GM19035 (cell line): ENCODE data around the gene PHOSPHO1.

Experiments used
- ATAC-seq: cut with Tn5 transposase; IDR thresholded peaks from one replicate; pipeline ENCODE4 v1.9.1; 2021; ENCODE audit not compliant: unreplicated experiment

Gene PHOSPHO1

DNA sequence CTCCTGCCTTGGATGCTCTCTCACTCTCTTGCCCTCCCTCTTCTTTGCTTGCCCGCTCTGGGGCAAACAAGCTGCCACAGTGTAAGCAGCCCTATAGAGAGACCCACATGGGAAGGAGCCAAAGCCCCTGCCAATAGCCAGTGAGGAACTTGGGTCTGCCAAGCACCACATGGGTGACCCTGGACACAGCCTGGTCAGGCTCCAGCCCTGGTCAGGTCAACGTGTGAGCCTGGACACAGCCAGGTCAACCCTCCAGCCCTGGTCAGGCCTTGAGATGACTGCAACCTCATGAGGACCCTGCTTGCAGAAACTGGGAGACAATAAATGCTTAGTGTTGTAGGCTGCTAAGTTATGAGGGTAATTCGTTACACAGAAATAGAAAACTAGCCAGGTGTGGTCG, 14.3 kb upstream of the PHOSPHO1 start:
- no peak for ATAC-seq

DNA sequence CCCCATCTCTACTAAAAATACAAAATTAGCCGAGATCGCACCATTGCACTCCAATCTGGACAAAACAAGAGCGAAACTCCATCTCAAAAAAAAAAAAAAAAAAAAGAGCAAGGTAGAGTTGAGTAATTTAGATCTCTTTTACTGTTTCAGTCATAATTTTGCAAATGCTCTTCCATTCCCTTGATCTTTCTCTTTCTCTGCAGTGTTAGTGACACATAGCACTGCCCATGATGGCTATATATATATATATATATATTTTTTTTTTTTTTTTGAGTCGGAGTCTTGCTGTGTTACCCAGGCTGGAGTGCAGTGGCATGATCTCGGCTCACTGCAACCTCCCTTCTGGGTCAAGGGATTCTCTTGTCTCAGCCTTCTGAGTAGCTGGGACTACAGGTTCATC, 12.2 kb upstream of the PHOSPHO1 start:
- ATAC-seq, result no peak

DNA sequence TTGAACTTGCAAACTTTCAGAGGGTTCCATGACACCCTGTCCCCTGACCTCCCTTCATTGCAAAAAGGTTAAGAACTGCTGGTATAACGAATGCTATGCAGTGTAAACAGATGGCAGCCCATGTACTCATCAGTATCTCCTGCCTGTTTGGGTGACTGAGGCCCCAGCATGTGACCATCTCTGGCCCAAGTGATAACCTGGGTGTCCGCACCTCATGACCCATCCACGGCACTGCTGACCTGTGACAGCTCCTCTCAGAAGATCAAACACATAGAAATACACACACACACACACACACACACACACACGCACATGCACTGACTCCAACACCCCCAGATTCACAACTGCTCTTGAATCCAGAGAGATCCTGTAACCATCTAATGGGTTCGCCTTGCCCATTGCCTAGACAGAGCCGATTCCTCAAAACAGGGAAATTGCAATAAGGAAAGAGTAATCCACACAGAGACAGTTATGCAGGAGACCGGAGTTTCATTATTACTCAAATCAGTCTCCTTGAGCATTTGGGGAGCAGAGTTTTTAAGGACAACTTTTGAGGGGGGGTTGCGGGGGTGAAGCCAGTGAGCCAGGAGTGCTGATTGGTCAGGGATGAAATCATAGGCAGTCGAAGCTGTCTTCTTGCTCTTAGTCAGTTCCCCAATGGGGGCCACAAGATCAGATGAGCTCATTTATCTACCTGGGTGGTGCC, 11.3 kb upstream of the PHOSPHO1 start:
- ATAC-seq, result no peak

DNA sequence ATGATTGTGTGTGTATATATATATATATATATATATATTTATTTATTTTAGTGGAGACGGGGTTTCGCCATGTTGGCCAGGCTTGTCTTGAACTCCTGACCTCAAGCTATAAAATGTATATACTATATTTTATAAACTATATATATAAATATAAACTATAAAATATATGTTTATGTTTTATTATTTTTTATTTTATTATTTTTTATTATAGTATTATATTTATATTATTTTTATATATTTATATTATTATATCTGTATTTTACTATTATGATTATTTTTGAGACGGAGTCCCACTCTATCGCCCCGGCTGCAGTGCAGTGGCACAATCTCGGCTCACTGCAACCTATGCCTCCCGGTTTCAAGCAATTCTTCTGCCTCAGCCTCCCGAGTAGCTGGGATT, 10.5 kb upstream of the PHOSPHO1 start:
- no peak for ATAC-seq

DNA sequence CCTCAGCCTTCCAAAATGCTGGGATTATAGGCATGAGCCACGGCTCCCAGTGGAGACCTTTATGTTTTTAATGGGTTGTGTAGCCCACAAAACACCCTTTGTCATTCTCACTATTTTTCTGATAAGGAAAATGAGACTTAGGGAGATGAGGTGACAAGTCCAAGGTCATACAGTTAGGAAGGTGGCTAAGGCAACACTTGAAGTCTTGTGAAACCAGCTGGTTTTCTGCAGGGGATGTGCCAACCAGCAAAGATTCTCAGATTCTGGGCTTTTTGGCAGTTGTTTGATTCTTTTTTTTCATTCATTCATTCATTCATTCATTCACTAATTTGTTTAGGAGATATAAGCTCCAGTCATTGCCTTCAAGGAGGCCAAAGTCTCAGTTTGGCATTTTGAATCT, 10.0 kb upstream of the PHOSPHO1 start:
- no peak for ATAC-seq

DNA sequence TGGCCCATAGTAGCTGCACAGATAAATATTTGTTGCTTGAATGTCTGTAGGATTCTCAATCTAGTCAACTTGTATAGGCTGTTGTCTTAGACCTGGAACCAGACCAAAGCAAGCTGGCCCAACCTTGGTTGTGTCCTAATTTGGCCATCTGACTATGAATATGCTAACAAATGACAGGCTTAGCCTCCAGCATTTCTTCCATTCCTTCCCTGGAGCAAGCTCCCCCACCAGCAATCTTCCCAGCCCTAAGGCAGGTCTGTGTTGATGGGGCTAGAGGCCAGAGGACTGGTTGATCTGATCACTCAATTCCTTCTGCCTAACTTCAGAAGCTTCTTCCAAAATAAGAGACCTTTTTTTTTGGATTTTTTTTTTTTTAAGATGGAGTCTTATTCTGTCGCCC, 9.4 kb upstream of the PHOSPHO1 start:
- ATAC-seq, result no peak

DNA sequence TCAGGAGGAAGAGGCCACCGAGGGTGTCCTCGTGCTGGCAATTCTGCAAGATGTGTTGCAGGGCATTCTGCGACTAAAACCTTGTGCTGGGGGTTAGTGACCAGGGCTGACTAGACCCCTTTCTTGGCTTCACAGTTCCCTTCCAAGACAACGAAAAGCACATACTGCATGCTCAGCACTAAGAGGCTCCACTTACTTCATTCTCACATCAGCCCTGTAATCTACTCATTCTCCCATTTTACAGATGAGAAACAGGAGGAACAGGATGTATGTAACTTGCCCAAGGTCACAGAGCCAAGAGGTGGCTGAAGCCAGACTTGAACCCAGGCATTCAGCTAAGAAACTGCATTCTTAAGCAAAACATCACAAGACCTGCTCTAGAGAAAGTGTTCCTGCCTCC, 5.3 kb upstream of the PHOSPHO1 start:
- ATAC-seq, result no peak

DNA sequence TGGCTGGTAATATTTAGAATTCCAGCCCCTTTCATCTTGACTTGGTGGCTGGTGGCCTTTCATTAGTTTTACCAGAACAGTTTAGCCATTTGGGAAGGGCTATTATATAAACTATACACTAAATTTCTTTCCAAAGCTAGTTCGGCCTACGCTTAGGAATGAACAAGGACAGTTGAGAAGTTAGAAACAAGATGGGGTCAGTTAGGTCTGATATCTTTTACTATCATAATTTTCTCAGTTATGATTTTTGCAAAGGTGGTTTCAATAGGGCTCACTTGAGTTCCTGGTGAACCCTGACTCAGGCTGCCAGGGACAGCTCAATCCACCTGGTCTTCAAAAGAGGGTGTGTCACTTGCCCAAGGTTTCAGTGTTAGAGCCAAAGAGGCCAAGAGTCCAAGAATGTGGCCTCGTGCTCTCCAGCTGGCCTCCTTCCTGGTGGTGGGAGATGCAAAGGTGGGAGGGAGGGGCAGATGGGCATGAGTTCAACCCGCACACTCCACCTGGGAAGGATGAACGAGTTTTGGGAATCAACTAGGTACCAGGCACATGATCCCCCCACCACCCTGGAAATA, 4.0 kb upstream of the PHOSPHO1 start:
- no peak for ATAC-seq

DNA sequence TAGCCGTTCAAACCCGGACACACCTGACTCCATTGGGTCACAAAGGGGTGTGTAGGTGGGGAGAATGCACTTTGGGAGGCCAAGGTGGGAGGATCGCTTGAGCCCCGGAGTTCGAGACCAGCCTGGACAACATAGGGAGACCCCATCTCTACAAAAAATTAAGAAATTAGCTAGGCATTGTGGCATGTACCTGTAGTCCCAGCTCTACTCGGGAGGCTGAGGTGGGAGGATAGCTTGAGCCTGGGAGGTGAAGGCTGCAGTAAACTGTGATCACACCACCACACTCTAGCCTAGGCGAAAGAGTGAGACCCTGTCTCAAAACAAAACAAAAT, 942 bp upstream of the PHOSPHO1 start:
- no peak for ATAC-seq

DNA sequence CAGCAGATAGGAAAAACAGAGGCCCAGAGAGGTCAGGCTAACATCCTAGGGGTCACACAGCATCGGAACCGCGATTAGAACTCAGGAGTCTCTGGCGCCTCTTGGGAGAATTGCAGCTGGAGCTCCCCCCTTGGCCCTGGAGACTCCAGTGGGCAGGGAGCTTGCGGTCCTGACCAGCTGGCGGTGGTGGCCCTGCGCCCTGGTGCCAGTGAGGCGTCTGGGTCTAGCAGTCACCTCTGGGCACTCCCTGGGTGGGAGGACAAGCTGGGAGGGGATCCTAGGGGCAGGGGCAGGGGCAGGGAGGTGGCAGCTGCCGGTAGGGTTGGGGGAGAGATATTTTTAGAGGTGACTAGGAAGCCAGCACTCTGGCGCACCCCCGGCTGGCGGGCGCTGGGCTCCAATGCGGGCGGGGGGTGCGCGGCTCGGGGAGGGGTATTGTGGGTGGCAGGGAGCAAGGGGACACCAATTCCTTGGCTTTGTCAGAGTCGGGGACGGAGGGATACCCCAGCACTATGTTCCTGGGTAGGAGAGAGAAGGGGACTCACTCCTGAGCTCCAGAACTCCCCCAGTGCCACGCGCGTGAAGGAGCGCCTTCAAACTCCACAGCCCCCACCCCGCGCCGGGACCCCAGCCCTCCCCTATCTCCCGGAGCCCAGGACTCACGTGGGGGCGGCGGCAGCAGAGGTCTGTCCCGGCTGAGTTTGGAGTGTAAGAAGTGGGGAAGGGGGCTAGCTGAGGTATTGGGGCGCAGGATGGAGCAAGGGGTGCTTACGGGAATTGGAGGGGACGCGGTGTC, 584 bp downstream of the PHOSPHO1 start:
- no peak for ATAC-seq

DNA sequence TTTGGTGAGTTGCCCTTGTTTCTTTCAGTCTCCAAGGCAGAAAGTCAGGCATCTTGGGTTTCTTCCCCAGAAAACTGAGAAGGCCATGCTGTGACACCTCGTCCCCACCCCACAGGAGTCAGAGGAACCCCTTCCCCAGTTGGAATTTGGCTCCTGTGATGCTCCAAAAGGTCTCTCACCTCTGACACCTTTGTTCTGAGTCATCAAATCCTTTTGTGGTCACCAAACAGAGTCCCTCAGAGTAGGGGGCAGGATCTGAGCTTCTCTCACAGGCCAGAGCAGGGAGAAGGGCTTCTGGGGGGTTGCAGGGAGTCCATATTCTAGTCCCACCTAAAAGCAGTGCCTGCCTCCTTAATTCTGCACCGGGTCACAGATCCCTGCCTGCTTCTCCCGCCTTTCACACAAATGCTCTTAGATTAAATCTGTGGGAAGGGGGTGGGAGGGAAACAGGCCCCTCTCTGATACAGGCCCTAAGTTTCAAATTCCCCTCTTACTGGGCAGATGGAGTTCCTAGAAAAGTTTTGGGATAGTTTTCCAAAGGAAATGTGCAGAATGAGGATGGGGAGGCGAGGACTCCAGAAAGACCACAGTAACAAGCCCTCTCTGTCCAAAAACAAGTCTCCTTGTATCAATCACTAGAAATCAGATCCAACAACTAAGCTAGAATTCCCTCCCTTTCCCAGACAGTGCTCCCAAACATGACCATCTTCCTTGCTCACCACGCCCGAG, 1.3 kb downstream of the PHOSPHO1 start:
- no peak for ATAC-seq

DNA sequence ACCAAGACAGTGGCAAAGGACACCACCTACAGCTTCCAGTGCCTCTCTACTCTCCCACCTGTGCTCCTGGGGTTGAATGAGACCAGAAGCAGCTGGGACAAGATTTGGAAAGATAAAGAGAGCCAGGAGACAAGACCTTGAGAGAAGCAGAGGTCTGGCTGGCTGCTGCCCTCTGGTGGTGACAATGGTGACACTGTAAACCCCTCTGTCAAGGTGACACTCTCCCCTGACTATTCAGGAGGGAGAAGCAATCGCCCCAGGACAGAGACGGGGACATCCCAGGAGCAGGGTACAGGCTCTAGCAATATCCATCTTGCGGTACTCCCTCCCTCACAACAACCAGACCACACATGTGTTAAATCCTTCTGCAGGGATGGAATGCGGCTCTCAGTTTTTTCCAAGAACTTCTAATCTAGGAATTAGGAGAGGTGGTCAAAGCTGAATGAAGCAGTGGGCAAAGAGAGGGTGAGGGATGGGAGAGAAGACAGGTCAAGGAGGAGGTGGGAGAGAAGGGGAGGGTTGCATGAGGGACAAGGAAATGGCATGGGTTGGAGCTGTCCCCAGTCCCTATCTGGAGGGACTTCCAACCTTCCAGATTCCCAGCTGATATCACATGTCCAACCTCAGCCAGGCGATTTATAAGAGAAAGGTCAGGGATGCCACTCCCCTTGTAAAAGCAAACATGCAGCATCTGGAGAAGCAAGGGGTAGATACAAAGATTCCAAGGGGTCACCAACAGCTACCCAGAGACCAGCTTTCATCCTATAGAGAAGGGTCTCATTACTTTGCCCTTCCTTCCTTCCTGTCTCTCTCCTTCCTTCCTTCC, 2.9 kb downstream of the PHOSPHO1 start:
- ATAC-seq, result no peak

DNA sequence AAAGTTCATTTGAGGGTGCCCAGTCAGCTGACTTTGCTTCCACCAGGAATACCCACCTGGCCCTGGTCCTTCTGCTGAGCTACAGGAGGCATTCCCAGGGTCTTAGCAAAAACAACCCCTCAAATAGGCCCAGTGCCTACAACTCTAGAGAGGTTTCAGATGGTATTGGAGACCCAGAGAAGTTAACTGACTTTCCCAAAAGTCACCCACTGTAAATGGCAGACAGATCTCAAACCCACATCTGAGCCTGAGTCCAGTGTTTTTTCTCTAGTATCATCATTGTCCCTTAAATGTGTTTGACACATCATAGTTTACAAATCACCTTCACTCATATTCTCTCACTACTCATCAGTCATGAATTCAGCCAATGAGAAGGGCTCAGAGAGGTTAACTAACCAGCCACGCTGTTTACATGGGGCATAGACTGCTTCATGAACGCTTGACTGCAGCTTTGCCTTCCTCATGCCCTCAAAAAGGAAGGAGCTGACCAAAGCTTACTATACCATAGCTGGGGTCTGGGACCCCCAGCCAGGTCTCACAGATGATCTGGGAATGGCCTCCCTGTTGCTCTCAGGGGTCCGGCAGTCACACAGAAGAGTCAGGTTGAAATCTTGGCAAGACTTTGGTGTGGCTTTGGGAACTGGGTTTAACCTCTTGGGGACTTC, 3.7 kb downstream of the PHOSPHO1 start:
- no peak for ATAC-seq

DNA sequence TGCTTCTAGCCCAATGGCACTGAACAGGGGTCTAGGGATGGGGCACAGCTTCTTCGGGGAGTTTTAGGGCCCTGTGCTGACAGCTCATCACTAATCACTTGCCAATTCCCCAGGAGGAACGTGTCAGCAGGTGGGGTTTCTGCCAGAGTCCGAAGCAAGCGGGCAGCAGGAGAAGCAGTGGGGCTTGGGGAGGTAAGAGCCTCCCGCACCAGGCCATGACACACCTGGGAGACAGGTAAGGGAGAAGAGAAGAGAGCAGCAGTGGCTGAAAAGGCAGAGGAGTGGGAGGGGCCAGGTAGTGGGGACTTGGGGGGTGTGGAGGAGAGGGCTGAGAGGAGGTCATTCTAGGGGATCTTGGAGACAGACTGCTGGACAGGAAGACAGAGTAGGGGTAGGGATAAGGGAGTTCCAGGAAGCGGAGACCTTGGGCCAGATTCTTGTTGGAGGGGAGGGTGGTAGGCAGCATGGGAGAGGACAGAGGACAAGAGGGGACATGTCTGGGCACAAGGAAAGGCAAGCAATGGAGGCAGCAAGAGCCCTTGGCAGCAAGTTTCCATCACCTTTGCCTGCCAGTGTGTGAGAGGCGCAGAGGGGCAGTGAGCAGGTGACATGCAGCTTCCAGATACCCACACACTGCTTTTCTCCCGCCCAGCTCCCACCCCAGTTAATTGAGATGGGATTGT, 4.9 kb downstream of the PHOSPHO1 start:
- ATAC-seq, result no peak

DNA sequence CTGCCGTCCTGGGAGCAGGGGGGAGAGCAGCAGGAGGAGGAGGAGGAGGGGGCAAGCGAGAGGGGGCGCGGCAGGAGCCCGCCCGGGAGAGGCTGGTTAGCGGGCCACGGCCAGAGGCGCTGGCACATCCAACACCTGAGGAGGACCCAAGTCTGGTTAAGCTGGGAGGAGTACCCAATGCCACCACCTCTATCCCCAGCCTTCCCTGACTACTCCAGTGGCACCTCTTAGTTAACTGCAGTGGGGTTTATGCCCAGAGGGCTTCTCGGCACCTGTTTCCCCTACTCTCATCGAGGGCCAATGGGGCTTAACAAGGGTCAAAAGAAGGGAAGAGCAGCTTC, 5.6 kb downstream of the PHOSPHO1 start:
- ATAC-seq, result no peak

DNA sequence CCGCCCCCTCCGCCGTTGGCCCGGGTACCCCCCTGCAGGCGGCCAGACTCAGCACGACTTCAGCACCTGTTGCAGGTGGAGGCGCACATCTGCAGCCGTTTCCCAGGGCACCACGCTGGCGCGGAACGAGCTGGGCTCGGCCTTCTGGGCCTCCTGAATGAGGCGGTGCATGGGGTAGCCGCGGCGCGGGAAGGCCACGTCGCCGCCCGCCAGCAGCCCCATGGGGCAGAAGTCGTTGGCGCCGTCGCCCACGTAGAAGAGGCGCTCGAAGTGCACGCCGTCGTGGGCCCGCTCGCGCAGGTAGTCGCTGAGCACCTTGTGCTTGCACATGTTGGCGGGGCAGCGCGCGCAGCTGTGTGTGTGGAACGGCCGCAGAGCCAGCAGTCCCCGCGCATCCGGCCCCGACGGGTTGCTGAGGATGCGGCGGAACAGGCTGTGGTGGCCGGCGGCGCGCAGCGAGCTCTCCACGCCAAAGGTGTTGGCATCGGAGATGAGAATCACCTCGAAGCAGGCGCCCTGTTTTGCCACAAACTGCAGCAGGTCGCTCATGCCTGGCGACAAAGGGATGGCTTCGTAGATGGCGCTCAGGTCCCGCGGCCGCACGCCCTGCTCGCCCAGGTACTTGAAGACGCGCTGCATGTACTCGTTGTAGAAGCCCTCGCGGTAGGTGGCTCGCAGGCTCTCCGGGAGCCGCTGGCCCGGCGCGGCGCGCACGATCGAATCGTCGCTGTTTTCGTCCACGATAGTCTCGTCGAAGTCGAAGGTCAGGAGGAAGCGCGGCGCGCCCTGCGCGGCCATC, 6.2 kb downstream of the PHOSPHO1 start:
- no peak for ATAC-seq

DNA sequence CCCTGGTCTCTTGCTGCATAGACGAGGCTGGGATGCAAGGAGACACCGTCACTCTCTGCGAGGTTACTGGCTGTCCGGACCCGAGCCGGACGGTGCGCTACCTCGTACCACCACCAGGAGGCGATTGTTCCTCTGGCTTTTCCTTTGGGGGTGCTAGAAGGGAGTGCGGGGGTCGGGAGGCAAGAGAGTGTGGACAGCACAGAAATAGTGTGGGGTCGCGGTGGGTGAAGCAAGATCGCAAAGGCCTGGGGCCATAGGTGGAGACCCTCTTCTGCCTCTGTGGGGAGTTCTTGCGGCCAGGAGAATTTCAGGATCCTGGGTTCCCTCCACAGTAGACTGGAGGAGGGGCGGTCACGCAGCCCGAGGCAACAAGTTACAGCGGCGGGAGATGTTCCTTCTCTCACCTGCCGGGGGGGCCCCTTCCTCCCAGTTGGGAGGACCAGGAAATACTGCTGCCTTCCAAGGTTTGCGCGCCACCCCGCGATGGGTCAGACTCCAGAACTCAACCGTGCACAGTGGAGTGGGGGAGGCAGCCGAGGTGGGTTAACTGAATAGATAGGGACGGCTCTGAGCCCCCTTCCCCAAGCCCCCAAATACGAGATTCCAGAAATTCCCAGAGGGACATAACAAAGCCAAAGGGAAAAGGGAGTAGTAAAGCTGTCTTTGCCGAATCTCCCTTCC, 6.9 kb downstream of the PHOSPHO1 start:
- ATAC-seq, result no peak

DNA sequence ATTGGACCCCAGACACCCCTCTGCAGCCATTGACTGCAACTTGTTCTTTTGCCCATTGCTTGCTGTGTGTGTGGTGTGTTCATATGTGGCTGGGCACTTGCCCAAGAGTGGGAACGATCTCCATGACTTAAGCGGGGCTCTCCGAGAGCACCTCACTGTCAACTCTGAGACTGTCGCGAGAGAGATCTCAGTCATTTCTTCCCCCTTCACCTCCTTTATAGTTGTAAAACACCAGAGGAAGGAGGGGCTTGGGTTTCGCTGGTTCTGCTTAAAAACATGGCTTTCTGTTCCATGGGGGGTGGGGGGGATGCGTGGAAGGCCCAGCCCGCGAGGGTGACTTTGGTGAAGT, 7.4 kb downstream of the PHOSPHO1 start:
- ATAC-seq, result no peak

DNA sequence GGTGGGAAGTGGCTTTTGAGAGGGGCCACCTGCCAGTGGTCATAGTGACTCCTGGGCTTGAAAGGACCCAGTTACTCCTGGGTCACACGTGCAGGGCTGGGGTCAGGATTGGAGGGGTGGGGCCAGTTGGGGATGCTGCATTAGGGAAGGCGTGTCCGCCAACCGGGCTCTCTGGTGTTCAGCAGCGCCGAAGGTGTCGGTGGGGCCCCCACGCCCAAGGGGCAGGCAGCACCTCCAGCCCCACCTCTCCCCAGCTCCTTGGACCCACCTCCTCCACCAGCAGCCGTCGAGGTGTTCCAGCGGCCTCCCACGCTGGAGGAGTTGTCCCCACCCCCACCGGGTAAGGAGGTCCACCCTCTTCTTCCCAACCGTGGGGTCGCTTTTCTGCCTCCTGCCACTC, 10.6 kb downstream of the PHOSPHO1 start:
- no peak for ATAC-seq
